Calu3 (cell line): ENCODE data around the gene CST3. TPM values are rescaled to one million over a fixed set of nuclear protein-coding genes. Genes with fewer than 3 reads are reported as not detected.
"Not testable (repeated sequence)": the region's sequence is repeated elsewhere in the genome, so short reads cannot be mapped to it uniquely, and the experiment has no call there.

Experiments used
- Bru-seq: library from RNA; stranded (reverse); fragments of 400-500 nt; gene quantifications from one replicate; lab custom pipeline; 2021; lab: Mats Ljungman, UMichigan
- BruChase-seq, 2 experiments: library from RNA; stranded (reverse); fragments of 400-500 nt; gene quantifications; one replicate each; lab custom pipeline; 2021; lab: Mats Ljungman, UMichigan
- BruUV-seq: library from RNA; stranded (reverse); fragments of 400-500 nt; replicated peaks from 2 replicates; lab custom pipeline; 2021; lab: Mats Ljungman, UMichigan
- CTCF ChIA-PET: fragments of 300-600 bp; sonication (Branson Sonifier 250); formaldehyde crosslinking; loops from one replicate; lab custom pipeline; 2022; ENCODE audit warnings: antibody characterized with exemption; lab: Charles Lee
- DNase-seq: peaks from one replicate; pipeline ENCODE4 v3.0.0; 2022
- H3K27ac Mint-ChIP-seq: one replicate; pipeline ENCODE4 v1.8.0; 2022; ENCODE audit warnings: mixed read lengths; ENCODE audit not compliant: unreplicated experiment
- H3K27me3 Mint-ChIP-seq: one replicate; pipeline ENCODE4 v1.8.0; 2022; ENCODE audit warnings: mixed read lengths; ENCODE audit not compliant: unreplicated experiment
- H3K36me3 Mint-ChIP-seq: one replicate; pipeline ENCODE4 v1.8.0; 2022; ENCODE audit warnings: mild to moderate bottlenecking, moderate library complexity, mixed read lengths; ENCODE audit not compliant: insufficient read depth, unreplicated experiment
- H3K4me1 Mint-ChIP-seq: one replicate; pipeline ENCODE4 v1.8.0; 2022; ENCODE audit warnings: mild to moderate bottlenecking, low read depth, mixed read lengths; ENCODE audit not compliant: unreplicated experiment
- H3K4me3 Mint-ChIP-seq: one replicate; pipeline ENCODE4 v1.8.0; 2022; ENCODE audit warnings: mild to moderate bottlenecking, low read depth, moderate library complexity, mixed read lengths; ENCODE audit not compliant: unreplicated experiment
- H3K9me3 Mint-ChIP-seq: one replicate; pipeline ENCODE4 v1.8.0; 2022; ENCODE audit warnings: low read depth, mixed read lengths; ENCODE audit not compliant: unreplicated experiment
- CTCF ChIP-seq: fragments of 200-600 bp; IDR thresholded peaks from one replicate; pipeline ENCODE4 v1.8.0; 2022; ENCODE audit warnings: antibody characterized with exemption; ENCODE audit not compliant: unreplicated experiment
- intact Hi-C: fragments of 100-400 bp; cut with micrococcal nuclease; formaldehyde crosslinking; loops from one replicate; pipeline ENCODE4 v1.10.0; 2022; ENCODE audit not compliant: unreplicated experiment
- long read RNA-seq: library from polyadenylated mRNA; stranded (forward); transcript quantifications from one replicate; pipeline ENCODE4 v2.0.0, GENCODE V29; 2022
- total RNA-seq: library from RNA; stranded (reverse); gene quantifications from 2 replicates; pipeline ENCODE4 v1.2.3, GENCODE V29; 2022

CST3 gene
- total RNA-seq: 95.7 and 107 TPM in 2 replicates
- percentile 45 among the genes with signal in this experiment for Bru-seq, nascent RNA
- percentile 57 among the genes with signal in this experiment for BruChase-seq, experiment 1, labeled RNA remaining after a 6-hour chase
- percentile 47 among the genes with signal in this experiment for BruChase-seq, experiment 2, labeled RNA remaining after a 2-hour chase
- long read RNA-seq, transcript CST3-201 (3 exons, 873 nt): major isoform, 123 of 127 reads
- long read RNA-seq, partial matches to known transcripts: 2 of 127 reads
- long read RNA-seq, other reads (novel, unspliced or antisense): 2 of 127 reads

DNA sequence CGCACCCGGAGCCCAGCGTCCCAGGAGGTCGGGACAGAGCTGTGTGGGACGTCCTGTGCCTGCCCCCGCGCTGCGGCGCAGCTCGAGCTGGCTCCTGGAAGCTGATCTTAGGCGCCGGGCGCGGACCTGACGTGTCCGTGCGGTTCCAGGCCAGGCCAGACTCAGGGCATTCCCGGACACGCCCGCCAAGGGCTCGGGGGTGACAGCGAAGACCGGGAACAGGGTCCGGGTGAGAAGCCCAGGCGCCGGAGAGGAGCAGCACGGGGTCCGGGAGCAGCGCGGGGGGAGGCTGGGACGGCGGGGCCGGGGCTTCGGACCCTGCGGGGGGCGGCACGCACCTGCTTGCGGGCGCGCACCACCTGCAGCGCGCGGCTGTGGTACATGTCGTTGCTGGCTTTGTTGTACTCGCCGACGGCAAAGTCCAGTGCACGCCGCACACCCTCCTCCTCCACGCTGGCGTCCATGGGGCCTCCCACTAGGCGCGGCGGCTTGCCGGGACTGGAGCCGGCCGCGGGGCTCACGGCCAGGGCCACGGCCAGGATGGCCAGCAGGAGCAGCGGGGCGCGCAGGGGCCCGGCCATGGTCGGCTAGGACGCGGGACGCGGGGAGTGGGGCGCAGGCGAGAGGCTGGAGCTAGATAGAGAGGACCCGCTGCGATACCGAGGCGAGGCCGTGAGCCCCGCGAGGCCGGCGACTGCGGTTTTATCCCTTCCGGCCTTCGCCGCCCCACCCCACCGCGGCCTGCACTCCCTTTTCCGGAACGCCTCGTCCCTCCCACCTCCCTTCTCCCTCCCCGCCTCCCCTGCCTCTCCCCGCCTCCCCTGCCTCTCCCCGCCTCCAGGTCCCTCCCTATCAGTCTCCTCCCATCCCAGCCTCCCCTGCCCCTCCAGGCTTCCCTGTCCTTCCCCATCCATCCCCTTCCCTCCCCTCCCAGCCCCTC, at the start of gene CST3:
TSS of gene CST3 (minus strand) at position 674 of the 940 bp plus-strand sequence. CDS start at position 581, 93 bp downstream.
- Mint-ChIP-seq H3K27ac (no peak within 1 kb of the TSS), H3K27me3 (no peaks in the 10 kb centered on the region), H3K36me3 (peaks cover 8% of the 10 kb centered on the region), H3K9me3 (no peaks in the 10 kb centered on the region), H3K4me1 (no peaks in the 10 kb centered on the region), H3K4me3 (peak within 1 kb of the TSS; percentile 73)
- intact Hi-C loops: no loop called here
- no TSS peak for BruUV-seq
- TF ChIP-seq CTCF: no peak
- DNase-seq: peak; percentile 68
- CTCF ChIA-PET: no interaction called here

GRCh38 chr20:23686046-23686750, 48.4 kb upstream of the CST3 start:
- no peaks in the 10 kb centered on the region for H3K27me3 Mint-ChIP-seq
- intact Hi-C loops: no loop called here
- no peak overlapping the region for H3K27ac Mint-ChIP-seq
- CTCF ChIA-PET: no interaction called here
- DNase-seq: no peak
- no peaks in the 10 kb centered on the region for H3K36me3 Mint-ChIP-seq
- TF ChIP-seq CTCF: no peak
- H3K4me3 Mint-ChIP-seq: no peak overlapping the region
- H3K9me3 Mint-ChIP-seq: no peaks in the 10 kb centered on the region
- H3K4me1 Mint-ChIP-seq: no peaks in the 10 kb centered on the region
- BruUV-seq: no TSS peak

DNA sequence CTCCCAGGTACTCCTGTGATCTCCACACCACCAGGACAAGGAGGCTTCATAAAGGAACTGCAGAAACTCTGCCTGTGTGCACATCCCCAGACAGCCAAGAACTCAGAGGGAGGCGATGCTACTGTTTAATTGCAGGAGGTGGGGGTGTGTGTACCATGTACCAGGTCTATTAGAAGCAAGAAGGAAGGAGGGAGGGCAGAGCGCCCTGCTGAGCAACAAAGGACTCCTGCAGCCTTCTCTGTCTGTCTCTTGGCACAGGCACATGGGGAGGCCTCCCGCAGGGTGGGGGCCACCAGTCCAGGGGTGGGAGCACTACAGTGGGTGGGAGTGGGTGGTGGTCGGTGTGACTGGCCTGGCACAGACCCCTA, 47.8 kb upstream of the CST3 start:
- intact Hi-C loops, H3K36me3 Mint-ChIP-seq, H3K4me3 Mint-ChIP-seq, H3K9me3 Mint-ChIP-seq, CTCF ChIA-PET, DNase-seq, H3K27ac Mint-ChIP-seq, BruUV-seq, H3K27me3 Mint-ChIP-seq, H3K4me1 Mint-ChIP-seq: not testable (repeated sequence)

DNA sequence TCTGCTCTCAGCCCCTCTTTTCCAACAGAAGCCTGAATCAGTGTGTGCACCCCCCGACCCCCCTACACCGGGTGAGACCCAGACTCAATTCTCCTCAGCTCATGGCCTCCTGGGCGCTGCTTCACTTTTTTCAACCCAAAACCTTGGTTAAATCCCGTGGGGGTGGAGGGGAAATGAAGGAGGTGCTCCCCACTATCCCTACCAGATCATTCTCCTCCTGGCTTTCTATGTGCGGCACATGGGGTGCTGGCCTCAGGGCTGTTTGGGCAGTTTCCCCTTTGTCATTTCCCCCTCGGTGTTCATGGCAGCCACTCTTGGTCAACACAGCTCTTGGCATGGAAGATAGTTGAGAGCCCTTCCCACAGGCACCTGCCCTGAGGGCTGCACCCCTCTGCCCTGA, 46.5 kb upstream of the CST3 start:
- Mint-ChIP-seq H3K9me3 (no peaks in the 10 kb centered on the region), H3K36me3 (no peaks in the 10 kb centered on the region), H3K4me1 (no peaks in the 10 kb centered on the region), H3K4me3 (no peak overlapping the region), H3K27me3 (no peaks in the 10 kb centered on the region), H3K27ac (no peak overlapping the region)
- CTCF ChIA-PET: no interaction called here
- intact Hi-C loops: no loop called here
- no TSS peak for BruUV-seq
- TF ChIP-seq CTCF: no peak
- no peak for DNase-seq
